Upper lobe of left lung (tissue), 6 donors: ENCODE data around the gene TOMM20L. TPM values are rescaled to one million over a fixed set of nuclear protein-coding genes. Genes with fewer than 3 reads are reported as not detected.

Experiments
- ATAC-seq, 2 donors: fragments of 200-7000 bp; cut with Tn5 transposase; one replicate each; pipeline ENCODE4 v1.9.1; 2022; ENCODE audit warnings: mild to moderate bottlenecking in 2 of 2, moderate library complexity in 2 of 2; ENCODE audit not compliant: low FRiP score in 2 of 2
- DNase-seq, 2 donors: peaks; one replicate each; pipeline ENCODE4 v3.0.0-alpha.2; 2019 to 2020
- H3K27ac ChIP-seq, 4 donors: fragments of 200-600 bp; sonication (generic); one replicate each; pipeline ENCODE4 v1.5.1; 2016 to 2019
- H3K27me3 ChIP-seq, 4 donors: fragments of 200-600 bp; sonication (generic); one replicate each; pipeline ENCODE4 v1.5.1; 2017 to 2019
- H3K36me3 ChIP-seq, 4 donors: fragments of 200-600 bp; sonication (generic); one replicate each; pipeline ENCODE4 v1.5.1; 2016 to 2019
- H3K4me1 ChIP-seq, 4 donors: fragments of 200-600 bp; sonication (generic); one replicate each; pipeline ENCODE4 v1.5.1; 2018 to 2019
- H3K4me3 ChIP-seq, 4 donors: fragments of 200-600 bp; sonication (generic); one replicate each; pipeline ENCODE4 v1.5.1; 2017 to 2019; ENCODE audit warnings: mild to moderate bottlenecking in 2 of 4, moderate library complexity in 1 of 4
- H3K9me3 ChIP-seq, 4 donors: fragments of 200-600 bp; sonication (generic); one replicate each; pipeline ENCODE4 v1.5.1; 2018 to 2019
- EP300 ChIP-seq, 4 donors: sonication (generic); formaldehyde crosslinking; IDR thresholded peaks; one replicate each; pipeline ENCODE4 v1.5.1; 2017; ENCODE audit warnings: antibody characterized with exemption in 4 of 4, control low read depth in 2 of 4
- POLR2A ChIP-seq, 4 donors: fragments of 450-650 bp; IDR thresholded peaks; one replicate each; pipeline ENCODE4 v1.5.1; 2016 to 2017; ENCODE audit warnings: antibody characterized with exemption in 4 of 4, mild to moderate bottlenecking in 2 of 4
- POLR2AphosphoS5 ChIP-seq, 2 donors: sonication (generic); formaldehyde crosslinking; IDR thresholded peaks; one replicate each; pipeline ENCODE4 v1.5.1; 2017; ENCODE audit warnings: antibody characterized with exemption in 2 of 2
- WGBS, 2 donors: methylation state at CpG; one replicate each; pipeline ENCODE4 v1.1.5; 2017 to 2018; 5-methylcytosine and 5-hydroxymethylcytosine counted together
- small RNA-seq, 4 donors: library from RNA; depleted of rRNA; stranded (forward); fragments of <200 nt; gene quantifications; one replicate each; pipeline ENCODE3, GENCODE V24; 2016
- total RNA-seq, 6 donors: library from RNA; depleted of rRNA in 4 of 6; stranded (reverse); fragments of >200 nt in 4 of 6; gene quantifications; one replicate each; pipeline versions ENCODE4 v1.1.0 to v1.2.1, GENCODE V29; 2016 to 2021
- TF ChIP-seq, protein P1 (sequence below), 6 experiments: fragments of 450-650 bp in 4 of 6; fragments of 200-600 bp in 2 of 6; sonication (generic) in 2 of 6; IDR thresholded peaks; one replicate each; pipeline ENCODE4 v1.5.1; 2016 to 2019; ENCODE audit warnings: antibody characterized with exemption in 6 of 6
- donor health status: DM: no; HTN: no; CAD: no; lungs with moderate emphysema.
- donor health status: DM: no; HTN: yes; CAD: no; lungs with severe emphysema.

TOMM20L gene
- total RNA-seq, 6 donors from 2014 or later, result 1.3 TPM; not detected in 5

GRCh38 chr14:58444627-58445026, 48.9 kb downstream of the TOMM20L start:
- DNase-seq (peak in 1 of 2 donors; percentile 20), ATAC-seq (peak; percentile 6 to 81)
- H3K36me3 ChIP-seq, result peaks cover 5 to 57% (median 28%) of the 10 kb centered on the region in 4 donors
- H3K27ac ChIP-seq, result no peak overlapping the region
- H3K9me3 ChIP-seq, result no peaks in the 10 kb centered on the region
- H3K4me3 ChIP-seq, result no peak overlapping the region
- H3K4me1 ChIP-seq, result no peaks in the 10 kb centered on the region
- 65 to 77% methylated on average over 5 of the region's 5 CpGs for WGBS, 2 donors
- TF ChIP-seq, protein P1, sequence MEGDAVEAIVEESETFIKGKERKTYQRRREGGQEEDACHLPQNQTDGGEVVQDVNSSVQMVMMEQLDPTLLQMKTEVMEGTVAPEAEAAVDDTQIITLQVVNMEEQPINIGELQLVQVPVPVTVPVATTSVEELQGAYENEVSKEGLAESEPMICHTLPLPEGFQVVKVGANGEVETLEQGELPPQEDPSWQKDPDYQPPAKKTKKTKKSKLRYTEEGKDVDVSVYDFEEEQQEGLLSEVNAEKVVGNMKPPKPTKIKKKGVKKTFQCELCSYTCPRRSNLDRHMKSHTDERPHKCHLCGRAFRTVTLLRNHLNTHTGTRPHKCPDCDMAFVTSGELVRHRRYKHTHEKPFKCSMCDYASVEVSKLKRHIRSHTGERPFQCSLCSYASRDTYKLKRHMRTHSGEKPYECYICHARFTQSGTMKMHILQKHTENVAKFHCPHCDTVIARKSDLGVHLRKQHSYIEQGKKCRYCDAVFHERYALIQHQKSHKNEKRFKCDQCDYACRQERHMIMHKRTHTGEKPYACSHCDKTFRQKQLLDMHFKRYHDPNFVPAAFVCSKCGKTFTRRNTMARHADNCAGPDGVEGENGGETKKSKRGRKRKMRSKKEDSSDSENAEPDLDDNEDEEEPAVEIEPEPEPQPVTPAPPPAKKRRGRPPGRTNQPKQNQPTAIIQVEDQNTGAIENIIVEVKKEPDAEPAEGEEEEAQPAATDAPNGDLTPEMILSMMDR (IDR thresholded peaks at IDR 0.05), result no peak
- TF ChIP-seq POLR2A (IDR thresholded peaks at IDR 0.05), result no peak
- peak in 1 of 4 donors; percentile 26 for TF ChIP-seq EP300 (IDR thresholded peaks at IDR 0.05)
- no peak for TF ChIP-seq POLR2AphosphoS5 (IDR thresholded peaks at IDR 0.05)
- no peaks in the 10 kb centered on the region for H3K27me3 ChIP-seq

DNA sequence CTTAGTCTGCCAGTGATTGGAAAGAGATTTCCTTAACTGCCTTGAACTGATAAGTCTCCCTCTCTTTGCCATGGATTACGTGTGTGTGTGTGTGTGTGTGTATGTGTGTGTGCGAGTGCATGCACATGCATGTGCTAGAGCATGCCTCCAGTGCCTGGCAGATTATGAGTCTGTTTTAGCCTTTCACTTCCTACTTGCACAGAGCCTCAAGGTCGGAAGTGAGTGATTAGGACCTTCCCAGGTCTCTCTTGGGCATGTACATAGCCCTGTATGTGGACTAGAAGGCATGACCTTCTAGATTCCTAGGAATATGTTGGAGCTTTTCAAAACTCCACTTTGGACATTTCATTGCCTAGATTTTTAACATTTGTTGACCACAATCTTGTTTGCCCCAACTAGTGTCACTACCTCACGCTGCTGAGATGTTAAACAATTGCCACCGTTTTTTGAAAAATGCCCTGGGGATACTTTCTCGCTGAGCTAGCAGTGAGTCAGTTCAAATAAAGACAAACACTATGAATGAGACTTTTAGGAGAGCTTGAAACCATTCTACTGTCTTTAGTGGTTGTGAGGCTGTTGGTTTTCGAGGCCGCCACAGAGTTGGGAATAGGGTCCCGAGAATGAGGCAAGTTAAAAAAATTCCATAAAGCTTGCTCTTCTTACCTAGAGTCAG, 60.0 kb downstream of the TOMM20L start:
- H3K27me3 ChIP-seq, result no peaks in the 10 kb centered on the region
- H3K27ac ChIP-seq, result no peak overlapping the region
- TF ChIP-seq POLR2AphosphoS5 (IDR thresholded peaks at IDR 0.05), result no peak
- TF ChIP-seq, protein P1 (IDR thresholded peaks at IDR 0.05), result no peak
- TF ChIP-seq EP300 (IDR thresholded peaks at IDR 0.05), result no peak
- TF ChIP-seq POLR2A (IDR thresholded peaks at IDR 0.05), result no peak
- 91 to 92% methylated on average over 9 of the region's 9 CpGs for WGBS, 2 donors
- peaks cover 3 to 65% (median 23%) of the 10 kb centered on the region in 4 donors for H3K36me3 ChIP-seq
- H3K4me3 ChIP-seq, result no peak overlapping the region
- ATAC-seq (no peak), DNase-seq (no peak)
- H3K4me1 ChIP-seq, result no peaks in the 10 kb centered on the region
- H3K9me3 ChIP-seq, result no peaks in the 10 kb centered on the region

Small RNA genes within 50 kb of the gene (small RNA-seq; reads per million reads assigned to genes)
- gene RF00019, result 0 reads per million in 4 donors

Other genes with a start within 250 kb of the TOMM20L start
- 1 to 10 TPM; 1.0 to 6.2 (median 2.3) TPM for gene ARMH4, start 243.7 kb upstream of the TOMM20L start, total RNA-seq
- gene ACTR10, start 195.8 kb upstream of the TOMM20L start, total RNA-seq, result 100 to 1,000 TPM in 1 of 6 donors, 10 to 100 TPM in 5; 18.9 to 106 (median 51.7) TPM
- gene PSMA3, start 151.1 kb upstream of the TOMM20L start, total RNA-seq, result 100 to 1,000 TPM in 4 of 6 donors, 10 to 100 TPM in 2; 49.2 to 164 (median 153) TPM
- gene ARID4A, start 97.4 kb upstream of the TOMM20L start, total RNA-seq, result 10 to 100 TPM; 18.4 to 96.4 (median 38.7) TPM
- 10 to 100 TPM in 5 of 6 donors, 1 to 10 TPM in 1; 8.7 to 24.3 (median 20.5) TPM for gene TIMM9, start 31.6 kb downstream of the TOMM20L start, total RNA-seq
- 10 to 100 TPM in 5 of 6 donors, 1 to 10 TPM in 1; 9.2 to 29.3 (median 12.2) TPM for gene KIAA0586, start 31.8 kb downstream of the TOMM20L start, total RNA-seq
- 1 to 10 TPM; 1.0 to 8.1 (median 4.5) TPM for gene DACT1, start 242.0 kb downstream of the TOMM20L start, total RNA-seq